Mesenchymal stem cell (in vitro differentiated cells and primary cell): Measurements from ENCODE around the gene C10orf90.
A peak's percentile ranks its signal among the peaks of the same experiment; 100 is the strongest.

Experiments
- DNase-seq: peaks from one replicate; pipeline ENCODE4 v3.0.0-alpha.2; 2013
- H2AFZ ChIP-seq: one replicate; pipeline ENCODE4 v1.6.1; 2013; ENCODE audit warnings: low read depth, mild to moderate bottlenecking, control low read depth, inconsistent platforms, low read length, moderate library complexity
- H2AK5ac ChIP-seq: 2 replicates; pipeline ENCODE4 v1.6.1; 2013; ENCODE audit warnings: low read length, moderate library complexity, mild to moderate bottlenecking, inconsistent platforms; ENCODE audit not compliant: severe bottlenecking
- H2BK120ac ChIP-seq: one replicate; pipeline ENCODE4 v1.6.1; 2013; ENCODE audit warnings: low read depth, mild to moderate bottlenecking, inconsistent platforms, low read length, moderate library complexity
- H2BK12ac ChIP-seq, 2 experiments: one replicate each; pipeline ENCODE4 v1.6.1; 2013; ENCODE audit warnings: inconsistent platforms in 2 of 2, low read length in 2 of 2, mild to moderate bottlenecking in 2 of 2, moderate library complexity in 2 of 2, control low read depth in 1 of 2
- H2BK15ac ChIP-seq: one replicate; pipeline ENCODE4 v1.6.1; 2013; ENCODE audit warnings: mild to moderate bottlenecking, low read depth, inconsistent platforms; ENCODE audit not compliant: poor library complexity, severe bottlenecking
- H2BK5ac ChIP-seq: 2 replicates; pipeline ENCODE4 v1.6.1; 2013; ENCODE audit warnings: low read depth, mild to moderate bottlenecking, low read length, control low read depth, inconsistent platforms; ENCODE audit not compliant: poor library complexity, severe bottlenecking
- H3K14ac ChIP-seq, 2 experiments: one replicate each; pipeline ENCODE4 v1.6.1; 2013; ENCODE audit warnings: inconsistent platforms in 2 of 2, low read length in 2 of 2, control low read depth in 1 of 2, mild to moderate bottlenecking in 1 of 2, moderate library complexity in 1 of 2
- H3K18ac ChIP-seq, 2 experiments: one replicate each; pipeline ENCODE4 v1.6.1; 2013; ENCODE audit warnings: inconsistent platforms in 2 of 2, low read length in 2 of 2, control low read depth in 1 of 2, low read depth in 1 of 2, mild to moderate bottlenecking in 1 of 2
- H3K23ac ChIP-seq, 2 experiments: one replicate each; pipeline ENCODE4 v1.6.1; 2013; ENCODE audit warnings: inconsistent platforms in 2 of 2, low read length in 2 of 2, mild to moderate bottlenecking in 2 of 2, moderate library complexity in 2 of 2, control low read depth in 1 of 2
- H3K27ac ChIP-seq: 2 replicates; pipeline ENCODE4 v1.5.1; 2013; ENCODE audit warnings: mild to moderate bottlenecking, moderate library complexity, low read length, control low read depth, inconsistent platforms; ENCODE audit not compliant: poor library complexity, severe bottlenecking
- H3K27me3 ChIP-seq, 2 experiments: 2 replicates each; pipeline versions ENCODE4 v1.6.1 to v1.7.0; 2013; ENCODE audit warnings: low read length in 2 of 2, mild to moderate bottlenecking in 2 of 2, moderate library complexity in 2 of 2, control low read depth in 1 of 2, inconsistent platforms in 1 of 2; ENCODE audit not compliant: control insufficient read depth in 1 of 2, insufficient read depth in 1 of 2
- H3K36me3 ChIP-seq, 2 experiments: 2 replicates each; pipeline versions ENCODE4 v1.6.1 to v1.7.0; 2013; ENCODE audit warnings: low read length in 2 of 2, control low read depth in 1 of 2, inconsistent platforms in 1 of 2, low read depth in 1 of 2, mild to moderate bottlenecking in 1 of 2; ENCODE audit not compliant: insufficient read depth in 2 of 2, control insufficient read depth in 1 of 2
- H3K4ac ChIP-seq, 2 experiments: one replicate each; pipeline ENCODE4 v1.6.1; 2013; ENCODE audit warnings: inconsistent platforms in 2 of 2, low read length in 2 of 2, mild to moderate bottlenecking in 2 of 2, moderate library complexity in 2 of 2, control low read depth in 1 of 2, low read depth in 1 of 2
- H3K4me1 ChIP-seq: 2 replicates; pipeline ENCODE4 v1.6.1; 2013; ENCODE audit warnings: low read depth, low read length, control low read depth; ENCODE audit not compliant: control insufficient read depth, insufficient read depth
- H3K4me2 ChIP-seq: 2 replicates; pipeline ENCODE4 v1.6.1; 2013; ENCODE audit warnings: low read length, mild to moderate bottlenecking, inconsistent platforms; ENCODE audit not compliant: poor library complexity, severe bottlenecking
- H3K4me3 ChIP-seq, 2 experiments: 2 replicates each; pipeline versions ENCODE4 v1.5.1 to v1.7.0; 2013; ENCODE audit warnings: low read length in 2 of 2, mild to moderate bottlenecking in 2 of 2, control low read depth in 1 of 2, low read depth in 1 of 2; ENCODE audit not compliant: insufficient read depth in 1 of 2
- H3K79me1 ChIP-seq: replicated peaks from 2 replicates; pipeline ENCODE4 v1.6.1; 2013; ENCODE audit warnings: mild to moderate bottlenecking, control low read depth, low read length, inconsistent platforms; ENCODE audit not compliant: poor library complexity, severe bottlenecking
- H3K9ac ChIP-seq: 2 replicates; pipeline ENCODE4 v1.7.0; 2013; ENCODE audit warnings: mild to moderate bottlenecking, low read length, moderate library complexity
- H3K9me3 ChIP-seq: 2 replicates; pipeline ENCODE4 v1.7.0; 2013; ENCODE audit warnings: mild to moderate bottlenecking, low read length; ENCODE audit not compliant: control insufficient read depth
- H4K8ac ChIP-seq: one replicate; pipeline ENCODE4 v1.6.1; 2013; ENCODE audit warnings: inconsistent platforms, mild to moderate bottlenecking, low read length, moderate library complexity
- H4K91ac ChIP-seq: one replicate; pipeline ENCODE4 v1.6.1; 2013; ENCODE audit warnings: mild to moderate bottlenecking, low read length, inconsistent platforms
- WGBS: methylation state at CpG from one replicate; pipeline ENCODE4 v1.1.7; 2013; ENCODE audit warnings: mixed read lengths; 5-methylcytosine and 5-hydroxymethylcytosine counted together

The C10orf90 gene

DNA sequence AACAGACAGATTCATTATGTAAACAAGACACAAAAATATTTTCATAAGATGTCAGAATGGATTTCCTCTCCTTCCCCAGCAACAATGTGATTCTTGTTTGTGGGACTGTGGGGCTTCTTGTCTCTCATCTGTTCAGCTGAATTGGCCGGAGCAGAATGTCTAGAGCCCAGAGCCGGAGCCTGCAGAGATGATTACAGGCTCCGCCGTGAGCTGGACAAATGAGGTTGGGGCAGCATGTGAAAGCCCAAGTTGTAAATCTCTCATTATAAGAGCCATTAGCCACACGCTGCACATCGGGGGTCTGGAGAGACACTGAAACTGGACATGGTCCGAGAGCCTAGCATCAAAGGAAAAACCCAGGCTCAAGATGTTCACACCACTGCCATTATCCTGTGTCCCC is 145.2 kb downstream of the C10orf90 start:
- no peak overlapping the region for H2BK5ac ChIP-seq
- H3K36me3 ChIP-seq: no peaks in the 10 kb centered on the region
- no peak overlapping the region for H3K4me3 ChIP-seq
- H2BK12ac ChIP-seq: no peak overlapping the region
- no peak overlapping the region for H2BK120ac ChIP-seq
- H3K18ac ChIP-seq: no peak overlapping the region
- no peak overlapping the region for H4K91ac ChIP-seq
- H4K8ac ChIP-seq: no peak overlapping the region
- H3K9ac ChIP-seq: no peak overlapping the region
- no peak overlapping the region for H3K4me2 ChIP-seq
- no peak overlapping the region for H2BK15ac ChIP-seq
- H3K4me1 ChIP-seq: no peaks in the 10 kb centered on the region
- no peaks in the 10 kb centered on the region for H3K79me1 ChIP-seq
- no peak overlapping the region for H3K4ac ChIP-seq
- 10% methylated on average over 7 of the region's 7 CpGs for WGBS
- H3K27ac ChIP-seq: no peak overlapping the region
- no peak for DNase-seq
- H3K9me3 ChIP-seq: no peaks in the 10 kb centered on the region
- H3K23ac ChIP-seq: no peak overlapping the region
- peaks cover 28 to 29% of the 10 kb centered on the region in 2 experiments for H3K27me3 ChIP-seq
- no peak overlapping the region for H2AFZ ChIP-seq
- no peak overlapping the region for H2AK5ac ChIP-seq
- H3K14ac ChIP-seq: no peak overlapping the region

DNA sequence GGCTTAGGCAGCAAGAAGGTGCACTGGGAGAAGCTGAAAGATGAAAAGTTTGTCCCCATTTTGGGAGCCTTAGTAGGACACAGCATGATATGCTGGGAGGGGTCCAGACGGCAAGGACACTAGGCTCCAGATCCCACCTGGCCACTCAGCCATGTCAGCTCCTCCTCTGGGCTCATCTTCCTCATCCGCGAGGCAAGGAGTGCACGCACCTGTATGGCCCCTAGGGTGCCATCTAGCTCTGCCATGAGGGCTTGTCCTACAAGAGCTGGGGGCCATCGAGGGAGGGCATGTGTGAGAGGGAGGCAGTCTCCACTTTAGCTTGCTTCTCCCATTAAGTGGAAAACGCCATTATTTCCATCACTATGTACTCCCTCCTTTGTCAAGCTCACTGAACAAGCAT is 146.0 kb downstream of the C10orf90 start:
- no peaks in the 10 kb centered on the region for H3K9me3 ChIP-seq

DNA sequence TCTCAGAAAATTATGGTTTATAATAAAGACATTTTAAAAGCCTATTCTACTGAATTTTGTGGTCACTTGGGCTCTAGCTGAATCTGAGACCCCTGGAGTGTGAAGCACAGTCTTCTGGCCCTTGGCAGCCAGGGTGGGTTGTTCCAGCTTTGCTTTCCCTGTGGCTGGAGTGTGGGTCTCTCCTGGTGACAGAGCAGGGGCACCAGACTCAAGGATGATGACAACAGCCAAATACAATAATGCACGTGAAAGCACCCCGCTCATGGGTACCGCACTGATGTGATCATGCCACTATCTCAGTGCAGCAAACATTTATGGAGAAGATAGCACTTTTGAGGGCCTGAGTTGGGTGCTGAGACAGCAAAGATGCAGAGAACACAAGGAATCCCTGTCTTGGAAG is 147.4 kb downstream of the C10orf90 start:
- no peak overlapping the region for H3K18ac ChIP-seq
- no peak overlapping the region for H4K8ac ChIP-seq
- peak overlapping the region in 1 of 2 experiments; percentile 51 for H3K23ac ChIP-seq
- WGBS: 65% methylated on average over 3 of the region's 3 CpGs
- no peak overlapping the region for H4K91ac ChIP-seq
- H3K4me3 ChIP-seq: no peak overlapping the region
- no peak overlapping the region for H3K14ac ChIP-seq
- no peaks in the 10 kb centered on the region for H3K9me3 ChIP-seq
- no peak overlapping the region for H2BK120ac ChIP-seq
- H3K4ac ChIP-seq: no peak overlapping the region
- no peak overlapping the region for H3K9ac ChIP-seq
- no peaks in the 10 kb centered on the region for H3K79me1 ChIP-seq
- no peak overlapping the region for H2BK5ac ChIP-seq
- peaks cover 23 to 31% of the 10 kb centered on the region in 2 experiments for H3K27me3 ChIP-seq
- H2BK12ac ChIP-seq: no peak overlapping the region
- H3K27ac ChIP-seq: no peak overlapping the region
- H2BK15ac ChIP-seq: no peak overlapping the region
- H3K4me1 ChIP-seq: peaks cover 2% of the 10 kb centered on the region
- no peak for DNase-seq
- no peak overlapping the region for H2AFZ ChIP-seq
- H3K36me3 ChIP-seq: no peaks in the 10 kb centered on the region
- no peak overlapping the region for H2AK5ac ChIP-seq
- no peak overlapping the region for H3K4me2 ChIP-seq

More for the DNA sequence above, 146.0 kb downstream of the C10orf90 start:
- H3K14ac ChIP-seq: no peak overlapping the region
- 62% methylated on average over 4 of the region's 6 CpGs for WGBS
- H3K4ac ChIP-seq: no peak overlapping the region
- H3K79me1 ChIP-seq: no peaks in the 10 kb centered on the region
- no peak overlapping the region for H2BK15ac ChIP-seq
- peak overlapping the region in 1 of 2 experiments; percentile 6 for H2BK12ac ChIP-seq
- no peak overlapping the region for H4K8ac ChIP-seq
- no peak overlapping the region for H3K4me3 ChIP-seq
- no peak overlapping the region for H2BK120ac ChIP-seq
- no peak overlapping the region for H3K9ac ChIP-seq
- no peak overlapping the region for H3K23ac ChIP-seq
- peaks cover 28 to 31% of the 10 kb centered on the region in 2 experiments for H3K27me3 ChIP-seq
- H3K4me2 ChIP-seq: no peak overlapping the region
- no peak overlapping the region for H2AK5ac ChIP-seq
- DNase-seq: no peak
- H3K18ac ChIP-seq: no peak overlapping the region
- H2AFZ ChIP-seq: no peak overlapping the region
- no peak overlapping the region for H2BK5ac ChIP-seq
- H3K27ac ChIP-seq: no peak overlapping the region
- no peaks in the 10 kb centered on the region for H3K4me1 ChIP-seq
- H4K91ac ChIP-seq: no peak overlapping the region
- H3K36me3 ChIP-seq: no peaks in the 10 kb centered on the region

DNA sequence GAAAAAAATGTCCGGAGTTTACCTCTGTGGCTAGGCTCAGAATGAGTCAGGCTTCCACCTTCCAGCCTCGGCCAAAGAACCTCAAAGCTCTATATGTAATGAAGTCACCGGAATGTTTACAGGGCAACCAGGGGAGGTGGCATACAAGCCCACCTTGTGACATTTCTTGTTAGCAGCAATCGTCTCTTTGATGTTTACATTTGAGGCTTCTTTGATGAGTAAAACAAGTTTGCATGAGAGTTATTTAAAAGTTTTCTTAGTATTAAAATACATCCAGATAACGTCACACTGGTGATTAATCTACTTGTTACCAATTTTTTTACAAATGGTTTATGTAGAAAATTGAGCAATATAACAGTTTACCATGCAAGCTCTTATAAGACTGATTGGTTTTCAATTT is 149.1 kb downstream of the C10orf90 start:
- no peak overlapping the region for H2BK15ac ChIP-seq
- no peak overlapping the region for H3K4me2 ChIP-seq
- no peak overlapping the region for H2BK120ac ChIP-seq
- no peak overlapping the region for H4K91ac ChIP-seq
- H2BK5ac ChIP-seq: no peak overlapping the region
- H3K36me3 ChIP-seq: no peaks in the 10 kb centered on the region
- WGBS: 58% methylated on average over 4 of the region's 5 CpGs
- no peaks in the 10 kb centered on the region for H3K79me1 ChIP-seq
- H2AK5ac ChIP-seq: no peak overlapping the region
- no peak overlapping the region for H2BK12ac ChIP-seq
- H3K9me3 ChIP-seq: peaks cover 4% of the 10 kb centered on the region
- H3K18ac ChIP-seq: no peak overlapping the region
- H3K14ac ChIP-seq: no peak overlapping the region
- peaks cover 23 to 31% of the 10 kb centered on the region in 2 experiments for H3K27me3 ChIP-seq
- H3K27ac ChIP-seq: no peak overlapping the region
- H3K23ac ChIP-seq: no peak overlapping the region
- no peak overlapping the region for H3K4me3 ChIP-seq
- no peak overlapping the region for H3K9ac ChIP-seq
- no peak overlapping the region for H2AFZ ChIP-seq
- peak; percentile 40 for DNase-seq
- no peak overlapping the region for H3K4ac ChIP-seq
- peaks cover 2% of the 10 kb centered on the region for H3K4me1 ChIP-seq
- H4K8ac ChIP-seq: no peak overlapping the region
